ENCODE data around the gene B9D2.

- TF ChIP-seq POU6F1 (CRISPR knock-in tag; IDR thresholded peaks at IDR 0.05; ENCODE audit: borderline replicate concordance, low read depth): no peak
- no peak for TF ChIP-seq RARB (CRISPR knock-in tag; IDR thresholded peaks at IDR 0.05)
- no peak for TF ChIP-seq TSHZ2 (CRISPR knock-in tag; IDR thresholded peaks at IDR 0.05)
- no peak for TF ChIP-seq ZNF70 (CRISPR knock-in tag; IDR thresholded peaks at IDR 0.05)
- TF ChIP-seq CSDC2 (CRISPR knock-in tag; IDR thresholded peaks at IDR 0.05): no peak
- TF ChIP-seq ZFP3 (CRISPR knock-in tag; IDR thresholded peaks at IDR 0.05): no peak
- TF ChIP-seq CSRNP3 (CRISPR knock-in tag; IDR thresholded peaks at IDR 0.05): no peak
Observed at GRCh38 chr19:41412953-41413352, 49.0 kb upstream of the B9D2 start.

Data from SK-N-SH treated with all-trans-retinoic acid at 6 μM for 48 hours (cell line).